Parathyroid adenoma (tissue), 2 donors: ENCODE results near the gene APOBEC2.

Source experiments
- H2AFZ ChIP-seq: fragments of 300-600 bp; sonication (generic); one replicate; pipeline ENCODE4 v1.7.0; 2017; ENCODE audit warnings: antibody characterized with exemption, mild to moderate bottlenecking
- H3K27ac ChIP-seq: fragments of 300-600 bp; sonication (generic); one replicate; pipeline ENCODE4 v1.7.0; 2017
- H3K27me3 ChIP-seq: fragments of 300-600 bp; sonication (generic); one replicate; pipeline ENCODE4 v1.7.0; 2017; ENCODE audit warnings: low read length; ENCODE audit not compliant: control insufficient read depth, insufficient read depth
- H3K36me3 ChIP-seq: fragments of 300-600 bp; sonication (generic); one replicate; pipeline ENCODE4 v1.7.0; 2017; ENCODE audit warnings: low read length; ENCODE audit not compliant: control insufficient read depth, insufficient read depth
- H3K4me1 ChIP-seq: fragments of 300-600 bp; sonication (generic); one replicate; pipeline ENCODE4 v1.7.0; 2017; ENCODE audit warnings: control low read depth
- H3K4me2 ChIP-seq: fragments of 300-600 bp; sonication (generic); one replicate; pipeline ENCODE4 v1.7.0; 2017; ENCODE audit warnings: low read length
- H3K4me3 ChIP-seq: fragments of 300-600 bp; sonication (generic); one replicate; pipeline ENCODE4 v1.7.0; 2017; ENCODE audit warnings: low read depth, low read length
- H3K79me2 ChIP-seq: fragments of 300-600 bp; sonication (generic); one replicate; pipeline ENCODE4 v1.7.0; 2017; ENCODE audit warnings: control low read depth
- H3K9ac ChIP-seq: fragments of 300-600 bp; sonication (generic); one replicate; pipeline ENCODE4 v1.7.0; 2017; ENCODE audit warnings: mild to moderate bottlenecking
- H3K9me3 ChIP-seq: fragments of 300-600 bp; sonication (generic); one replicate; pipeline ENCODE4 v1.7.0; 2017; ENCODE audit warnings: low read length; ENCODE audit not compliant: control insufficient read depth
- TF ChIP-seq, protein P1 (sequence below): fragments of 300-600 bp; sonication (generic); IDR thresholded peaks from one replicate; pipeline ENCODE4 v1.7.0; 2017; ENCODE audit warnings: antibody characterized with exemption, mild to moderate bottlenecking
- donor health status: primary hyperparathyroidism.

Gene APOBEC2

DNA sequence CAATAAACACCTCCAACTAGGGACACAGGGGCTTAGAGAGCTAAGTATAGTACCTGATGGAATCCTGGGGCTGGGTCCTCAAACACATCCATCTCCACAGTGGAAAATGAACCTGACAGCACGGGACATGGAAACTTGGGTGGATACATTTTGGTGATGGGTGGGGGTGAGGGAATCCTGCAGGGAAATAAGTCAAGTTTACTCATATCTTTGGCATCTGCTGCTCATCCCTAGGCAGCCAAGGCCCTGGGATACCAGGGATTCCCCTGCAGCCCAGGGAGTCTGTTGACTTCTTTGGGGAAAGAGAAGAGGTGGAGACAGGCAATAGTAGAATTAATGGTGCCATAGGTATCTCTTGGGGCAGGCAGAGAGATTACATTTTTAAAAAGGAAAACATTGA lies 6.6 kb downstream of the APOBEC2 start:
- H3K4me3 ChIP-seq: no peak overlapping the region
- no peak overlapping the region for H2AFZ ChIP-seq
- no peaks in the 10 kb centered on the region for H3K27me3 ChIP-seq
- H3K27ac ChIP-seq: no peak overlapping the region
- no peaks in the 10 kb centered on the region for H3K9me3 ChIP-seq
- H3K9ac ChIP-seq: no peak overlapping the region
- TF ChIP-seq, protein P1, sequence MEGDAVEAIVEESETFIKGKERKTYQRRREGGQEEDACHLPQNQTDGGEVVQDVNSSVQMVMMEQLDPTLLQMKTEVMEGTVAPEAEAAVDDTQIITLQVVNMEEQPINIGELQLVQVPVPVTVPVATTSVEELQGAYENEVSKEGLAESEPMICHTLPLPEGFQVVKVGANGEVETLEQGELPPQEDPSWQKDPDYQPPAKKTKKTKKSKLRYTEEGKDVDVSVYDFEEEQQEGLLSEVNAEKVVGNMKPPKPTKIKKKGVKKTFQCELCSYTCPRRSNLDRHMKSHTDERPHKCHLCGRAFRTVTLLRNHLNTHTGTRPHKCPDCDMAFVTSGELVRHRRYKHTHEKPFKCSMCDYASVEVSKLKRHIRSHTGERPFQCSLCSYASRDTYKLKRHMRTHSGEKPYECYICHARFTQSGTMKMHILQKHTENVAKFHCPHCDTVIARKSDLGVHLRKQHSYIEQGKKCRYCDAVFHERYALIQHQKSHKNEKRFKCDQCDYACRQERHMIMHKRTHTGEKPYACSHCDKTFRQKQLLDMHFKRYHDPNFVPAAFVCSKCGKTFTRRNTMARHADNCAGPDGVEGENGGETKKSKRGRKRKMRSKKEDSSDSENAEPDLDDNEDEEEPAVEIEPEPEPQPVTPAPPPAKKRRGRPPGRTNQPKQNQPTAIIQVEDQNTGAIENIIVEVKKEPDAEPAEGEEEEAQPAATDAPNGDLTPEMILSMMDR: no peak
- H3K4me2 ChIP-seq: no peak overlapping the region
- H3K36me3 ChIP-seq: no peaks in the 10 kb centered on the region
- H3K79me2 ChIP-seq: no peaks in the 10 kb centered on the region
- H3K4me1 ChIP-seq: peaks cover 25% of the 10 kb centered on the region

DNA sequence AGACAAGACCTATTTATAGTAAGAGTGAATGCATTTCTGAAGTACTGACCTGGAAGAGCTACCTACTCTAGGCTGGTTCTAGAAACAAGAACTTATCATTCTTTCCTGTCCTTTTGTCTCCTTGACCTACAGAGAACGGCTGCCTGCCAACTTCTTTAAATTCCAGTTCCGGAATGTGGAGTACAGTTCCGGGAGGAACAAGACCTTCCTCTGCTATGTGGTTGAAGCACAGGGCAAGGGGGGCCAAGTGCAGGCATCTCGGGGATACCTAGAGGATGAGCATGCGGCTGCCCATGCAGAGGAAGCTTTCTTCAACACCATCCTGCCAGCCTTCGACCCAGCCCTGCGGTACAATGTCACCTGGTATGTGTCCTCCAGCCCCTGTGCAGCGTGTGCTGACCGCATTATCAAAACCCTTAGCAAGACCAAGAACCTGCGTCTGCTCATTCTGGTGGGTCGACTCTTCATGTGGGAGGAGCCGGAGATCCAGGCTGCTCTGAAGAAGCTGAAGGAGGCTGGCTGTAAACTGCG lies 8.3 kb downstream of the APOBEC2 start:
- no peak overlapping the region for H2AFZ ChIP-seq
- no peak overlapping the region for H3K27ac ChIP-seq
- H3K9ac ChIP-seq: no peak overlapping the region
- TF ChIP-seq, protein P1: no peak
- H3K4me2 ChIP-seq: no peak overlapping the region
- peaks cover 25% of the 10 kb centered on the region for H3K4me1 ChIP-seq
- H3K36me3 ChIP-seq: no peaks in the 10 kb centered on the region
- H3K4me3 ChIP-seq: no peak overlapping the region
- H3K79me2 ChIP-seq: no peaks in the 10 kb centered on the region
- H3K9me3 ChIP-seq: no peaks in the 10 kb centered on the region
- H3K27me3 ChIP-seq: no peaks in the 10 kb centered on the region

DNA sequence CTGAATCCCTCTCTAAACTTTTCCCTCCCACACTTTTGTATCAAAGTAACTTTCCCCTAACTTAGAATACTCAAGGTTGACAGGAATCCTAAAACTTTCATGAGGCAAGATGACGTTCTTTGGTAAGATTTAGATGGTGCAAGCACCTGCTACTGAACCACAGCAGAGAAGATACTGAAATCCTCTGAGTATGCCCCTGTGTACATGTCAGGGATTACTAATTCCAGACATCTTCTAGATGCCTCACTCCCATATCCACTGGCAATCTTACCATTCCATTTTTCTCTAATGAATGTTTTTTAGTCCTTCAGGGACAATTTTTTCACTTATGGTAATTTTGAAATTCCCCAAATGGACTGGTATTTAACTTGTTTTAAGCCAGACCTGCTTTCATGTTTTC lies 9.1 kb downstream of the APOBEC2 start:
- H3K4me1 ChIP-seq: peaks cover 25% of the 10 kb centered on the region
- H3K36me3 ChIP-seq: no peaks in the 10 kb centered on the region

DNA sequence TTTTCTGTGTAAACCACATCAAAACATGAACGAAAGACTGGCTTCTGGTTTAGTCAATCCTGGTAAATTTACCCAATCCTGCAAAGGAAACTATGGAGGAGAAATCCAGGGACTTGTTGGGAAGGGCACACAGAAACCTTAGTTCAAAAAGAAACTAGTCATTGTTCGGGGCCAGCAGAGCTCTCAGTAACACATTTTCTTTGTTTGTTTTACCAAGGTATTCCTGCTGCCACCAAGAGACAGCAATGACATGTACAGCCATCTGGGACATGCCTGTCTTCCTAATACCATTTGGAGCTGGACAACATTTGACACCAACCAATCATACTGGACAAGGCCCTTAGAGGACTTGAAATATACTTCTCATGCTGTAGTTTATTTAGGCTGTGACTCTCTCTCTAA lies 10.9 kb downstream of the APOBEC2 start:
- no peaks in the 10 kb centered on the region for H3K9me3 ChIP-seq
- no peaks in the 10 kb centered on the region for H3K79me2 ChIP-seq
- no peak overlapping the region for H3K9ac ChIP-seq
- H3K4me3 ChIP-seq: no peak overlapping the region
- H3K4me2 ChIP-seq: no peak overlapping the region
- H3K36me3 ChIP-seq: no peaks in the 10 kb centered on the region
- peaks cover 16% of the 10 kb centered on the region for H3K4me1 ChIP-seq
- H3K27me3 ChIP-seq: no peaks in the 10 kb centered on the region
- no peak overlapping the region for H3K27ac ChIP-seq
- TF ChIP-seq, protein P1: no peak
- H2AFZ ChIP-seq: no peak overlapping the region

More for the DNA sequence above, 9.1 kb downstream of the APOBEC2 start:
- Histone ChIP-seq H3K27ac (no peak overlapping the region), H3K79me2 (no peaks in the 10 kb centered on the region), H3K27me3 (no peaks in the 10 kb centered on the region), H2AFZ (no peak overlapping the region), H3K9ac (no peak overlapping the region), H3K4me3 (no peak overlapping the region), H3K9me3 (no peaks in the 10 kb centered on the region), H3K4me2 (no peak overlapping the region)
- TF ChIP-seq, protein P1: no peak

DNA sequence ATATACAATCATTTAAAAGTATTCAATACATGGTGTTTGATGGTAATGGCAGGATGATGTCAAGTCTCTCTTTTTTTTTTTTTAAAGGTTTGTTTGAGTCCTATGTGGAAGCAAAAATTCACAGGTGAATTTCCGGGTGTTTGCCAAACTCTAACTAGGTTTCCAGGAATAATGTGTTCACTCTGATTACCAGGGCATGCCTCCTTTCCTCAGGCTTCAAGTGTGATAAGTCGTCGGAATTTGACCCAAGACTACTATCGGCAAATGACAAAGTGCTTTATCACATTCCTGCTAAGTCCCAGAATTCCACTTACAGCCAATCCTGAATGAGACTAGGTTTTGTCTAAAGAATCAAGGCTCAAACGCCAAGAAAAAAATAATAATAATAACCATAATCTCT lies 11.8 kb downstream of the APOBEC2 start:
- no peaks in the 10 kb centered on the region for H3K27me3 ChIP-seq
- H3K9me3 ChIP-seq: no peaks in the 10 kb centered on the region
- no peak overlapping the region for H3K4me2 ChIP-seq
- H2AFZ ChIP-seq: no peak overlapping the region
- H3K79me2 ChIP-seq: no peaks in the 10 kb centered on the region
- H3K4me1 ChIP-seq: peaks cover 12% of the 10 kb centered on the region
- H3K36me3 ChIP-seq: no peaks in the 10 kb centered on the region
- no peak overlapping the region for H3K4me3 ChIP-seq
- TF ChIP-seq, protein P1: no peak
- no peak overlapping the region for H3K9ac ChIP-seq
- H3K27ac ChIP-seq: no peak overlapping the region
